ENCODE measurements around the gene SH3TC2.

The SH3TC2 gene

GRCh38 chr5:148972396-148972795 lies 90.5 kb downstream of the SH3TC2 start:
- DNase-seq (ENCODE audit: low read depth, low spot score), result no peak

GRCh38 chr5:148970876-148971275 lies 92.0 kb downstream of the SH3TC2 start:
- no peak for DNase-seq (ENCODE audit: low read depth, low spot score)

DNA sequence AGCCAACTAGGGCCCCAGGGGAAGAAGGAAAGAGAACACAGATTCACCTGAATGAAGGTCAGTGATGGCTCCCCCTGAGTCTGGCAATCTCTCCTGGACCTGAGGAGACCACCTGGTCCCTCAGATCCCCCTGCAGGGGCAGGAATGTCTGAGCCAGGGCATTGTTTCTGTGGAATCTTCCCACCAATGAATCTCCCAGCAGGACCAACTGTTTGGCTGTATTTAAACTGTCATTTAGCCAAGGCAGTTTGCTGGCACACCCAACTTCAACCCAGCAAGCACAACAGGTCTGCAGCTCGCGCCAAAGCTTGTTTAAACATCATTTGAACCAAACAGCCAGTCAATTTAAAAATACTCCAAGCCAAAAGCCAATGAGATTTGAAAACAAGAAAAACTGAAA lies 92.6 kb downstream of the SH3TC2 start:
- DNase-seq (ENCODE audit: low read depth, low spot score), result no peak

- no peak for DNase-seq (ENCODE audit: low read depth, low spot score)
Observed at GRCh38 chr5:148969291-148969690, 93.6 kb downstream of the SH3TC2 start.

DNA sequence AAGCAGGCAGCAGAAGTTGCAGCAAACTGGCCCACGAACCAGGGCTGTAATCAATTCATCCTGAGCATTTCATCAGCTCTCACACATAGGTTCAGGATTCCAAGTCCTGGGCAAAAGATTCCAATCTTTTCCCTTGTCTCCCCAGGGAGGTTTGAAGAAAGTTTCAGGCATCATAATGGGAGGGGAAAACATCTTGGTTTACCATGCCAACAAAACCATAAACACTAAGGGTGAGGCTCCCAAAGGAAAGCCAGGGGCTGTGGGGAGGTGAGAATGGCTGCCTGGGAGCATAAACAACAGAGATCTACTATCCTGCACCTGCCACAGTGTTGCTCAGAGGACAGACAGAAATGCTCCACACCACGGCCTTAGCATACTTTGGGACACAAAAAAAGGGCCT lies 94.6 kb downstream of the SH3TC2 start:
- DNase-seq (ENCODE audit: low read depth, low spot score), result no peak

- no peak for DNase-seq (ENCODE audit: low read depth, low spot score)
Observed at GRCh38 chr5:148967783-148968182, 95.1 kb downstream of the SH3TC2 start.

GRCh38 chr5:148966938-148967337 lies 95.9 kb downstream of the SH3TC2 start:
- no peak for DNase-seq (ENCODE audit: low read depth, low spot score)

GRCh38 chr5:148966348-148966747 lies 96.5 kb downstream of the SH3TC2 start:
- no peak for DNase-seq (ENCODE audit: low read depth, low spot score)

GRCh38 chr5:148965511-148966265 lies 97.2 kb downstream of the SH3TC2 start:
- DNase-seq (ENCODE audit: low read depth, low spot score), result no peak

DNA sequence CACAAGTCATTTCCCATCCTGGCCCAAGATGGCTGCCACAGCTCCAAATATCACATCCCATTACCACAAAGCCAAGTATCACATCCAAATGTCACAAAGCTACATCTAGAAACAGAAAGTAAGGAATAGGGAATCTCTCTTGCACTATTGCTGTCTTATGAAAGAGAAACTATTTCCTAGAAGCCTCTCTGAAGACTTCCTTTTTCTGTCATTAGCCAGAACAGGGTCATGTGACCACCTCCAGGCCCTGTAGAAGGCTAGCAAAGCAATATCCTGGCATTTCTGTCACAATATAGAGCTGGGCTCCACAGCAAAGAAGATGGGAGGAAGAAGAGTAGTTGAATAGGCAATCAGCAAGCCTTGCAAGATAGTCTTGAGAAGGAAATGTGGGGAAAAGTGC lies 99.2 kb downstream of the SH3TC2 start:
- no peak for DNase-seq (ENCODE audit: low read depth, low spot score)

- DNase-seq (ENCODE audit: low read depth, low spot score), result no peak
Observed at GRCh38 chr5:148962761-148963324, 100.0 kb downstream of the SH3TC2 start.

- DNase-seq (ENCODE audit: low read depth, low spot score), result no peak
Observed at GRCh38 chr5:148962200-148962550, 100.7 kb downstream of the SH3TC2 start.

DNA sequence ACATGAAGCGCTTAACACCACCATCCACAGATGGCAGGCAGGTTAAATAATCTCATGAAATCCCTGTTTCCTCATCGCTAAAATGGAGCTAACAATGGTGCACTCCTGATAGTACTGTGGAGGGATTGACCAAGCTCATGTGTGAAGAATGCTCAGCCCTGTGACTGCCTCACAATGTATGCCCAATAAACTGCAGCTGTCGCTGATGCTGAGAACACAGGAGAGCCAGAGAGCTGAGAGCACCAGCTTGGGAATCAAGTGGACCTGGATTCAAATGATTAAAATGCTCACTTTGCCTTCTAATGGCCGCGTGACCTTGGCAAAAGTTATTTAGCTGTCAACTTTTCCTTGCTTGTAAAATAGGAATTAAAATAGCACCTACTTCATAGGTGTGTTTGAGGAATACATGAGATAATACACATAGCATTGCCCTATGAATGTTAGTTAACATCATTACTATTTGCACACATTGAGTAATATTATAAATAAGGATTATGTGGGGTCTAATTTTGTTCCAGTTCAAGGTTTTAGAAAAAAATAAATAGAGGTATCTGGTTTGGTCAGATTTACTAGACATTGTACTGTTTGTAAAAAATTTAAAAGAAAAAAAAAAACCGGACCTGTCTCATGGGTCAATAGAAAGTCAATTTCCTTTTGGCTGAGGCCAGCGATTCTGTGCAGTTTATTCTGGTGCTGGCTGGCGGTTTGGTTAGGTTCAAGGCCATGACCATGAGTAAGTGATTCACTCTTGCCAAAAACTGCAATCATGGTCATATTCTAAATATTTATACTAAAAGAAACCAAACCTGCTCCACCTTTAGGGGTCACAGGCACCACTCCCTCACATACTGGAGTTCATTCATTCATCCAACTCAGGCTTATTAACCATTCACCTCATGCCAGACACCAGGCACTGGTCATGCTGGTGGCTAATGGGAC lies 101.3 kb downstream of the SH3TC2 start:
- no peak for DNase-seq (ENCODE audit: low read depth, low spot score)

- no peak for DNase-seq (ENCODE audit: low read depth, low spot score)
Observed at GRCh38 chr5:148960070-148960769, 102.6 kb downstream of the SH3TC2 start.

GRCh38 chr5:148957591-148958202 lies 105.2 kb downstream of the SH3TC2 start:
- peak; percentile 2 for DNase-seq (ENCODE audit: low read depth, low spot score)

DNA sequence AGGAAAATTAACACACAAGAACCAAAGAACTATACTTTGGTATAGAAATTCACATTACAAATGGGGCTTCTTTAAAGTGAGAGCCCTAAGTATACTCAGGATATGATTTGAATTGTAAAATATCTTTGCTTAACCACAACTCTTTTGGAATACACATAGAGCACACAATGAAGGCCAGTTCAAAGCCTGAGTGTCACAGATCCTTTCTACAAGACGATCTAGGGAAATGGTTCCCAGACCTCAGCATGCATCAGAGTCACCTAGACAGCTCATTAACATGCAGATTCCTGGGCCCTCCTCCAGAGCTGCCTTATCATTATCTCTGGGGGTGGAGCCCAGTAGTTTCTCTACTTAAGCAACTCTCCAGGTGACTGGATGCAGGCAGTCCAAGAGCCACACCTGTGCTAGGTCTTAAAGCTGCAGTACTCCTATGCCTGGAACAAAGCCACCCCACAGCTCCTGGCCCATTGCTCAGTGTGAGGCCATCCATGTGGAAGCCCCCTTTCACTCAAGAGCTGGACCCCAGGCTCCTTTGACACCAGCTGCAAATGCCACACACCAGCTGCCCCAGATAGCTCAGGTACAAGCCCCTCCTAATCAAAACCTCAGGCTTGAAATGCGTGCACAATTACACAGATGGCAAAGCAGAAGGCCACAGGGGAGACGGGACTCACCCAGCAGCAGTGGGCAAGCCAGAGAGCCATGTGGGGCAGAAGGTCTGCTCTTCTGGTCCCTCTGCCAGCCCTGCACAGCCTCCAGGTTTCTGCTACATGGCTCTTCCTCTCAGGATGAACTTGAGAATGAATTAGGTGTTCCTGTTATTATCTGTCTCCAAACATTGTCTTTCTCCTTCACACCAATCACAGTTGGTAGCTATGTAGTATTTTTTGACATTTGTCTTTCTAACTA lies 106.1 kb downstream of the SH3TC2 start:
- no peak for DNase-seq (ENCODE audit: low read depth, low spot score)
